GM06990 (cell line): Measurements from ENCODE around the gene TBC1D4.

Experiments used
- DNase-seq: peaks from one replicate; pipeline ENCODE4 v3.0.0-alpha.2; 2011; ENCODE audit not compliant: insufficient read length; ENCODE audit errors: extremely low read depth
- H3K27me3 ChIP-seq: replicated peaks from 2 replicates; pipeline ENCODE4 v1.6.0; 2011; ENCODE audit warnings: low read length; ENCODE audit not compliant: control insufficient read depth, insufficient read depth
- H3K36me3 ChIP-seq: 2 replicates; pipeline ENCODE4 v1.5.1; 2011; ENCODE audit warnings: low read length; ENCODE audit not compliant: control insufficient read depth, insufficient read depth
- H3K4me3 ChIP-seq: replicated peaks from 2 replicates; pipeline ENCODE4 v1.5.1; 2011; ENCODE audit warnings: low read depth, mild to moderate bottlenecking, control low read depth, low read length
- CTCF ChIP-seq: IDR thresholded peaks from 2 replicates; pipeline ENCODE4 v1.5.1; 2011; ENCODE audit warnings: low read length, control low read depth, mild to moderate bottlenecking, inconsistent platforms; ENCODE audit not compliant: insufficient read depth, poor library complexity, severe bottlenecking

The TBC1D4 gene

DNA sequence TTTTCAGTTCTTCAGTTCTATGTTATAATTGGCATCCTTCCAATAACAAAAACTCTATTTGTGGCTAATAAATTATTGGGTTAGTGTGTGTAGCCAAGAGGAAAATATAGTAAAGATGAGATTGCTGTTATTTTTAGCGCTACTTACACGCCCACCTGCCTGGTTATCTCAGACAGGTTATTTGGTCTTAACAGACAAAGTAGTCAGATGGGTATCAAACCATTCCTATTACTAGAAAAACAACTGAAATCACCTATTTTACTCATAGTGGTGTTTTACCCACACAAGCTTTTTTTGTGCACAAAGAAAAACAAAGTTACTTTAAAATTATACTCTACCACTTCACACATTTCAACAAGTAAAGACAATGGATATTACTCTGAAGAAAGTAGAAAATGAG, 151.2 kb downstream of the TBC1D4 start:
- H3K27me3 ChIP-seq, result no peaks in the 10 kb centered on the region
- no peak for DNase-seq
- no peak for TF ChIP-seq CTCF
- H3K4me3 ChIP-seq, result no peak overlapping the region
- H3K36me3 ChIP-seq, result no peaks in the 10 kb centered on the region

DNA sequence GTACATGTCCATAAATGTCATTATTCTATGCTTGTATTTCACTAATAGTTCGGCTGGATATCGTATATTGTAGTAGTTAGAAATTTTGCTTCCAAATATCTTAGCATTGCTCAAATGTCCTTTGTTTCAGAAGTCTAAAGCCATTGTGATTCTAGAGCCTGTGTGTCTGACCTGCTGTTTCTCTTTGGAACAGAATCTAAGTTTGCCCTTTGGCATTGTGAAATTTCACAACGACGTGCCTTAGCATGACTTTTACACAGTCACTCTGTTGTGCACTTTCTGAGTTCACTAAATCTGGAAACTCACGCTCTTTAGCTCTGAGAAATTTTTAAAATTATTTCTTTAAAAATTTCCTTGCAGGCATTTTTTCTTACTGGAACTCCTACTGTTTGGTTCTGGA, 152.2 kb downstream of the TBC1D4 start:
- DNase-seq, result no peak
- Histone ChIP-seq H3K4me3 (no peak overlapping the region), H3K27me3 (no peaks in the 10 kb centered on the region), H3K36me3 (no peaks in the 10 kb centered on the region)
- TF ChIP-seq CTCF, result no peak

GRCh38 chr13:75329097-75329496, 152.9 kb downstream of the TBC1D4 start:
- DNase-seq, result no peak
- H3K27me3 ChIP-seq, result no peaks in the 10 kb centered on the region
- no peaks in the 10 kb centered on the region for H3K36me3 ChIP-seq
- no peak for TF ChIP-seq CTCF
- H3K4me3 ChIP-seq, result no peak overlapping the region

DNA sequence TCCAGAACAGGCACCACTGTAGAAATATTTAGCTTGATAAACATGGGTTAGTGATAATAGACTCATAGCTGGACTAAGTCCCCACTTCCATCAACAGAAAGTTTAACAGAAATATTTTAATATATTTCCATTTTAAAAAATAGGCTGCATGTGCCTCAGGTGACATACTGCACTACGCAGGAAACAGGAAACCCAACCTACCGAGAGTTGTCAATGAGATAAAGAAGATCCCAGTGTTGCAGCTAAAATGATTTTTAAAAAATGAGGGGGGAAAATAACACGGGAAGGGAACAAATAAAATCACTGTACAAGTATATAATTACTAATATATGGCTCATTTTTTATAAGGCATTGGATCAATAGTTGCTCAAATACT, 154.8 kb downstream of the TBC1D4 start:
- Histone ChIP-seq H3K27me3 (no peaks in the 10 kb centered on the region), H3K4me3 (no peak overlapping the region), H3K36me3 (no peaks in the 10 kb centered on the region)
- DNase-seq, result no peak
- TF ChIP-seq CTCF, result no peak

DNA sequence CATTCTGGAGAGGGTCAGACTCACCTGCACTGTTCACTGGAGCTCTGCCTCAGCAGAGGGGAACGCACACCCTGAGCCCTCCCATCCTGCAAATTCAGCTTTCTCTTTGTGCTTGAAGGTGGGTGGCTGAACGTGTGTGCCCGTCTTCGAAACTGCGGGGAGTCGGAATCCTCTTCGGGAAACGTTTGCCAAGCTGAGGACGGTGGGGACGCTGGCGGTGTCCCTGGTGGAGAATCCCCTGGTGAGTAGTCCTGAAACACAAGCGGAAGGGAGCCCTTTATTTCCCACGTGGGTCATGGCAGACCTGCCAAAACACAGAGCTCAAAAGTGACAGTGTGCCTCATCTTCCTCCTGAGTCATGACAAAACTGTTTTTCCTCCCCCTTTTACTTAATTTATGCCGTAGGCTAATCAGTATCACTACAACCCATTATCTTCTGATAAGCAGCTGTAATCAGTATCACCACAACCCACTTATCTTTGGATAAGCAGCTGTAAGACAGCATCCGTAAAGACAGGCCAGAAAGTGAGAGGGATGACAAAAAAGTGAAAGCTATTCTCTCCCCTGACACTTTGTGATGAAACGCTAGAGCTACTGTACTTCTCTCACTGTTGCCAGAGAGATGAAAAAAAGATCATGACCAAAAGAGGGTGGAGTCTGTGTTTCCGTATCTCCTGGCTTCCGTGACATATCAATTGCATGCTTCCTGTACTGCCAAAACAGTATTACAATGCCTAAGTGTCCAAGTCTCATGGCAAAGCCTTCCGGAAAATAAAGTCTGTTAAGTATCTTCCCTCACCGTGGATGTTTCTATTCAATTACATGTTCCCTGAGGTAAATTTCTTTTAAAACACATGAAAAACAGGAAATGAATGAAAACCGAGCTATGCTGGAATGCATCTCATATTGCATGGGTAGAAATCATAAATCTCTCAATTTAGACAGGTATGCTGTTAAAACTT, 155.5 kb downstream of the TBC1D4 start:
- Histone ChIP-seq H3K36me3 (no peaks in the 10 kb centered on the region), H3K4me3 (peak overlapping the region; percentile 49), H3K27me3 (no peaks in the 10 kb centered on the region)
- DNase-seq, result peak; percentile 45
- no peak for TF ChIP-seq CTCF
